ENCODE data around the gene COL25A1. TPM values are rescaled to one million over a fixed set of nuclear protein-coding genes. Genes with fewer than 3 reads are reported as not detected.

Gene COL25A1
- total RNA-seq, 1 donor from 2014 or later = 5.6 TPM

DNA sequence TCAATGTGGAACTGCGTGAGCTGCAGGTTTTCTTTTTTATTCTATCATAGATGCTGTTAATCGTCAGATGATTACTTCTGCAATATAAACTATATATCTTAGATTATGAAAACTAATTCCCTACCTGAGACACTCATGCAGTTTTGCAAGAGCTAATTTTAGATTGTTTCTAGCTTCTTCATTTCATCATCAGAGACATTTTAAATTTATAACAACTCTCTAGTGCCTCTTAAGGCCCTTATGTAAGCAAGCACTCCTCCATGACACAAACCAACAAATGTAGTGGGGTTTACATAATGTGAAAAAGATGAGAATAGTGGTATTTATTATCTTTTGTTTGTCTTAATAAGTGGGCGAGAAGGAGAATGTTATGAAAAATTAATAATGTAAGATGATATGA, 369.4 kb downstream of the COL25A1 start:
- TF ChIP-seq, protein P1, sequence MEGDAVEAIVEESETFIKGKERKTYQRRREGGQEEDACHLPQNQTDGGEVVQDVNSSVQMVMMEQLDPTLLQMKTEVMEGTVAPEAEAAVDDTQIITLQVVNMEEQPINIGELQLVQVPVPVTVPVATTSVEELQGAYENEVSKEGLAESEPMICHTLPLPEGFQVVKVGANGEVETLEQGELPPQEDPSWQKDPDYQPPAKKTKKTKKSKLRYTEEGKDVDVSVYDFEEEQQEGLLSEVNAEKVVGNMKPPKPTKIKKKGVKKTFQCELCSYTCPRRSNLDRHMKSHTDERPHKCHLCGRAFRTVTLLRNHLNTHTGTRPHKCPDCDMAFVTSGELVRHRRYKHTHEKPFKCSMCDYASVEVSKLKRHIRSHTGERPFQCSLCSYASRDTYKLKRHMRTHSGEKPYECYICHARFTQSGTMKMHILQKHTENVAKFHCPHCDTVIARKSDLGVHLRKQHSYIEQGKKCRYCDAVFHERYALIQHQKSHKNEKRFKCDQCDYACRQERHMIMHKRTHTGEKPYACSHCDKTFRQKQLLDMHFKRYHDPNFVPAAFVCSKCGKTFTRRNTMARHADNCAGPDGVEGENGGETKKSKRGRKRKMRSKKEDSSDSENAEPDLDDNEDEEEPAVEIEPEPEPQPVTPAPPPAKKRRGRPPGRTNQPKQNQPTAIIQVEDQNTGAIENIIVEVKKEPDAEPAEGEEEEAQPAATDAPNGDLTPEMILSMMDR (IDR thresholded peaks at IDR 0.05) = no peak
- H3K4me3 ChIP-seq = no peak overlapping the region
- intact Hi-C loops (cut with DNase I) = no loop called here
- no peaks in the 10 kb centered on the region for H3K27me3 ChIP-seq
- no peak overlapping the region for H3K27ac ChIP-seq
- DNase-seq (ENCODE audit: low spot score in 2 of 2) = no peak
- no peaks in the 10 kb centered on the region for H3K4me1 ChIP-seq
- no peaks in the 10 kb centered on the region for H3K36me3 ChIP-seq
- H3K9me3 ChIP-seq = no peaks in the 10 kb centered on the region

DNA sequence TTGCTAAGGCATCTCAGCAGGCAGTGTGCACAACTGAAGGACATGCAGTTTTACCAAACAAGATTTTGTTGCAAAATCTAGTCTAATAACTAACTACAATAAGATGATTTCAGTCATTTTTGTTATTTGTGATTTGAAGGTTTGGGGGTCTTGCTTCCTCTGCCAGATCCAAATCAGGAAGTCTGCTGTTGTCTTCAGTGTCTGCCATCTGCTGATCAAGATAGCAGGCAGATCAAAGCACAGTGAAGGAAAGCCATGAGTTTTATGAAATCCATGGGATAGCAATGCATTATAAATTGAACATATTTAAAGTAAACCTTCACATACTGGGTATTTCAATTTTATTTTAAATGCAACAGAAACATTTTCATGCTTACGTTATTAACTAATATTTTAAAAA, 370.5 kb downstream of the COL25A1 start:
- TF ChIP-seq, protein P1 (IDR thresholded peaks at IDR 0.05) = no peak
- intact Hi-C loops (cut with DNase I) = no loop called here
- no peaks in the 10 kb centered on the region for H3K27me3 ChIP-seq
- DNase-seq (ENCODE audit: low spot score in 2 of 2) = no peak
- H3K4me1 ChIP-seq = no peaks in the 10 kb centered on the region
- no peaks in the 10 kb centered on the region for H3K9me3 ChIP-seq
- no peaks in the 10 kb centered on the region for H3K36me3 ChIP-seq
- no peak overlapping the region for H3K4me3 ChIP-seq
- H3K27ac ChIP-seq = no peak overlapping the region

DNA sequence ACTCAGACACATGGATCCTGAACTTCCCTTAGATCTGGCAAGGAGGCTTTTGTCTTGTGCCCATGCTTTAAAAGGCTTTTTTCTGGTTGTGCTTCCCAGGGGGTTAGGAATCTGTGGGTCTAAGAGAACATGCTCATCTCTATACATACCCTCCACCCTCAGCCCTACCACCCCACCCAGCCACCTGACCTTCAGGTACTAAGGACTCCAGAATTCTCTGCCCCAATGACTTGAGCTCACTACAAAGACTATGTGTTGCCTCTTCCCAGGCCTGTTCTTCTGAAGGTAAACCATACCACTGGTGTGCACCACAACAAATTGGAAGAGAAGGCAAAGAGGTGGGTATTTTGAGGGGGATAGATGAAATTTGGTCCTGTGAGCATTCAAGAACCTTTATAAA, 372.3 kb downstream of the COL25A1 start:
- intact Hi-C loops (cut with DNase I) = no loop called here

DNA sequence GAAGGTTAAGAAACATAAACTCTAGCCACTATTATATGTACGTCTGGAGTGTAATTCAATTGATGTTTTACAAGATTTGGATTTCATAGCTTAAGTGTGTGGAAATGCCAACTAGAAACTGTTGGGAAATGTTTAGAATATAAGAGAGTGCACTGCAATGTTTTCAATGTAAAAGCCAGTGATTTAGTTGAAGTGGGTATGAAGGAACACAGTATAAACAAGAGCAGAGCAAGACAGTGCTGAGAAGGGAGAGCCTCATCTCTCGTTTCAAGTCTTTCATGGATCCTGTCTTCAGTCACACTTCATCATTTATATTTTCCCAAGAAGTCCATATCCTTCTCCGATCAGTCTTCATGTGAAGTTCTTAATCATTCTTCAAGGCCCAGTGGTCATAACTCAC, 375.7 kb downstream of the COL25A1 start:
- TF ChIP-seq, protein P1 (IDR thresholded peaks at IDR 0.05) = no peak

More for the DNA sequence above, 372.3 kb downstream of the COL25A1 start:
- H3K27ac ChIP-seq = no peak overlapping the region
- no peaks in the 10 kb centered on the region for H3K4me1 ChIP-seq
- H3K36me3 ChIP-seq = no peaks in the 10 kb centered on the region
- H3K9me3 ChIP-seq = no peaks in the 10 kb centered on the region
- H3K4me3 ChIP-seq = no peak overlapping the region
- TF ChIP-seq, protein P1 (IDR thresholded peaks at IDR 0.05) = no peak
- H3K27me3 ChIP-seq = no peaks in the 10 kb centered on the region
- no peak for DNase-seq (ENCODE audit: low spot score in 2 of 2)

DNA sequence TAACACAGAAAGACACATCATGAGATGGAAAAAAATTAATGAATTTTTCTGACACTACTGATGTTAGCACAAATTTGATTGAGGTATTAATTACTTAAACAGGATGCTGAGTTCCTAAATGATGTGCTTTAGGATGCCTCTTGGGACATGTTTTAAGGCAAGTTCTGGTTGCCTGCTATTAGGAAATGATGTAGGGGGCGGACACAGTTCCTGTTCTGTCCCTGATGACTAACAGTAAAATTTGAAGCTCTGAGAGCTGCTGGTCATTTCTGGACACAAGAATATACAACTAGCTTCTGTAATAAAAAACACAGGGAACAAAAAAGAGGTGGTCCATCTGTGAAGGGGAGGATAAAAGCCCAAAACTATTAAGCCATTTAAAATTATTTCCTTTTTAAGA, 376.4 kb downstream of the COL25A1 start:
- no peak for DNase-seq (ENCODE audit: low spot score in 2 of 2)
- H3K27ac ChIP-seq = no peak overlapping the region
- no peak overlapping the region for H3K4me3 ChIP-seq
- no peaks in the 10 kb centered on the region for H3K9me3 ChIP-seq
- no peaks in the 10 kb centered on the region for H3K36me3 ChIP-seq
- intact Hi-C loops (cut with DNase I) = no loop called here
- no peaks in the 10 kb centered on the region for H3K27me3 ChIP-seq
- H3K4me1 ChIP-seq = no peaks in the 10 kb centered on the region
- TF ChIP-seq, protein P1 (IDR thresholded peaks at IDR 0.05) = no peak

More for the DNA sequence above, 375.7 kb downstream of the COL25A1 start:
- no peaks in the 10 kb centered on the region for H3K27me3 ChIP-seq
- H3K27ac ChIP-seq = no peak overlapping the region
- no peak overlapping the region for H3K4me3 ChIP-seq
- no peaks in the 10 kb centered on the region for H3K9me3 ChIP-seq
- DNase-seq (ENCODE audit: low spot score in 2 of 2) = no peak
- H3K4me1 ChIP-seq = no peaks in the 10 kb centered on the region
- no peaks in the 10 kb centered on the region for H3K36me3 ChIP-seq
- intact Hi-C loops (cut with DNase I) = no loop called here

DNA sequence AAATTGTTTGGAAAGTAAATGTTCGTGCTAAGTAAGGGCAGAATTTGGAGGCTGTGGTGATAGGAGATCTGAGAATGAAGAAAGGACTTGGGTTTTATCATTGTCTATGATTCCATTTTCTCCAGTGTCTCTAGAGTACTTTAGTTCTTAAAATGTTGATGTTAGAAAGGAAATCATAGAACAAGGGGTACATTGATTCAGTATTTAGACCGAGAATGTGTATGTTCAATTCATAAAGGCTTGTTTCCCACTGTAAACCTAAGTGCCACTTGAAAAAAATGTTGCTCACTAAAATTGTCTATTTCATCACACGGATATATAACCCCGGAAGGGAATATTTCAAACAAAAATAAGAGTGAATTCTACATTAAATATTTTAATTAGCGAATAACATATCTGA, 380.3 kb downstream of the COL25A1 start:
- H3K4me1 ChIP-seq = no peaks in the 10 kb centered on the region
- no peaks in the 10 kb centered on the region for H3K36me3 ChIP-seq
- DNase-seq (ENCODE audit: low spot score in 2 of 2) = no peak
- H3K4me3 ChIP-seq = no peak overlapping the region
- H3K27ac ChIP-seq = no peak overlapping the region
- H3K27me3 ChIP-seq = no peaks in the 10 kb centered on the region
- TF ChIP-seq, protein P1 (IDR thresholded peaks at IDR 0.05) = no peak
- no peaks in the 10 kb centered on the region for H3K9me3 ChIP-seq
- intact Hi-C loops (cut with DNase I) = no loop called here

Data from ascending aorta (tissue), 2 donors.